HepG2 (cell line): ENCODE measurements around the gene NLRC5.

ENCODE experiments used
- HNRNPH1 ChIP-seq: fragments of 200-400 bp; formaldehyde crosslinking; optimal IDR thresholded peaks from 2 replicates; pipeline ENCODE3; 2017; ENCODE audit warnings: mild to moderate bottlenecking, low read depth, low read length
- NFYB ChIP-seq: sonication (generic); formaldehyde crosslinking; IDR thresholded peaks from 2 replicates; pipeline ENCODE4 v1.4.0; 2020; ENCODE audit warnings: missing genetic modification reagents
- TAF1 ChIP-seq: sonication (generic); formaldehyde crosslinking; IDR thresholded peaks from 2 replicates; pipeline ENCODE4 v1.4.0; 2020; ENCODE audit warnings: missing genetic modification reagents
- ZBTB21 ChIP-seq: sonication (generic); formaldehyde crosslinking; IDR thresholded peaks from 2 replicates; pipeline ENCODE4 v1.4.0; 2020; ENCODE audit warnings: missing genetic modification reagents
- ZIK1 ChIP-seq: sonication (generic); formaldehyde crosslinking; IDR thresholded peaks from 2 replicates; pipeline ENCODE4 v1.5.0; 2020; ENCODE audit warnings: mild to moderate bottlenecking, low read depth, missing genetic modification reagents, borderline replicate concordance
- ZZZ3 ChIP-seq: sonication (generic); formaldehyde crosslinking; IDR thresholded peaks from 2 replicates; pipeline ENCODE4 v1.4.0; 2020; ENCODE audit warnings: missing genetic modification reagents, mild to moderate bottlenecking, borderline replicate concordance

DNA sequence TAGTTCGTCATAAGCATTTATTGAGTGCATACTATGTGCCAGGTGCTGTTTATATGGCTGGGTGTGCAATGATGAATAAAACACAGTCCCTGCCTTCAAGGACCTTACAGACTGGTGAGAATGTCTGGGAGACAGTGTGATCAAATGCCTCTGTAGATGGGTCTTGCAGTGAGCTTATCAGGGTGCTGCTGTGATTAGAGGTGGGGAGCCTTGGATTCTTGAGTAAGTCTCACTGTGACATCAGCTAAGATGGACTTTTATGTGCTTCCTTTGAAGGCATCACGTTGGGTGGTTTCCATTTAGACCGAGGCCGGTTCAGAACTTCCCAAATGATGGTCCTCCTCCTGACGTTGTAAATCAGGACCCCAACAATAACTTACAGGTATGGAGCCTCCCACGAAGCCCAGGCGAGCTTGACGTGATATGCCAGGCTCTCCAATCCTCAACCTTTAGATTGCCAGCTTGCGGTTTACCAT lies 47.5 kb upstream of the NLRC5 start:
- TF ChIP-seq HNRNPH1, result no peak
- no peak for TF ChIP-seq ZBTB21
- no peak for TF ChIP-seq NFYB (CRISPR knock-in tag)
- no peak for TF ChIP-seq ZZZ3
- no peak for TF ChIP-seq ZIK1 (CRISPR knock-in tag)
- no peak for TF ChIP-seq TAF1 (CRISPR knock-in tag)
